ENCODE measurements around the gene PDP2. TPM values are rescaled to one million over a fixed set of nuclear protein-coding genes. Genes with fewer than 3 reads are reported as not detected.

Gene PDP2
- total and polyA plus RNA-seq, 2 of the 4 experiments (the other 2 are of a cell fraction) = 5.3 to 16.8 TPM

GRCh38 chr16:66862023-66862520, 18.2 kb upstream of the PDP2 start:
- 100% methylated on average over 3 of the region's 8 CpGs; no CpG with 5 or more reads in 1 of the 2 experiments for WGBS, 2 experiments (ENCODE audit: extremely low coverage in 2 of 2, insufficient read length in 1 of 2)
- no peak overlapping the region for H3K9ac ChIP-seq (ENCODE audit: low read depth, low read length)
- H2AK9ac ChIP-seq (replicated peaks; ENCODE audit: low read depth, low read length, poor library complexity) = no peak overlapping the region
- H3K27ac ChIP-seq (ENCODE audit: insufficient read depth, low read length) = no peak overlapping the region
- H2AFZ ChIP-seq (replicated peaks; ENCODE audit: low read length, poor library complexity) = no peak overlapping the region
- H3K56ac ChIP-seq (ENCODE audit: extremely low read depth, insufficient read depth, low read length) = no peak overlapping the region
- dilution Hi-C loops (cut with HindIII; ENCODE audit: low sequenced_read_pairs, unreplicated experiment) = no loop called here
- no peak overlapping the region for H2BK5ac ChIP-seq (ENCODE audit: low read depth, low read length, poor library complexity, severe bottlenecking)
- H3K79me1 ChIP-seq (ENCODE audit: low read depth in 1 of 2, low read length in 2 of 2) = no peaks in the 10 kb centered on the region
- no peak overlapping the region for H4K5ac ChIP-seq (ENCODE audit: low read depth, low read length)
- peaks cover 4% of the 10 kb centered on the region; the same call in 1 of the 2 replicates for H4K20me1 ChIP-seq (ENCODE audit: insufficient read depth, low read length)
- H3K14ac ChIP-seq (replicated peaks; ENCODE audit: low read depth, low read length) = no peak overlapping the region
- no peak overlapping the region for H3K4me2 ChIP-seq (ENCODE audit: low read depth, low read length)
- no peak overlapping the region for H3K23ac ChIP-seq (ENCODE audit: low read depth, low read length)
- ChIA-PET CTCF (interaction anchor here (0.7 to 1.3 kb wide), 2 partner anchors 9 to 32 kb away, joined by 3 to 4 read pairs; partner anchors contain the start of gene NAE1), POLR2A (ENCODE audit: unreplicated experiment) (interaction anchor here (0.7 kb wide), 1 partner anchor 11 kb away, joined by 3 read pairs; no protein-coding TSS in a partner anchor)
- H2BK20ac ChIP-seq (ENCODE audit: low read depth, low read length) = no peak overlapping the region
- no peak overlapping the region for H2BK120ac ChIP-seq (ENCODE audit: low read depth, low read length)
- no peak overlapping the region for H2BK15ac ChIP-seq (ENCODE audit: low read depth, low read length)
- H3K4me1 ChIP-seq (ENCODE audit: control insufficient read depth, insufficient read depth, low read length) = no peaks in the 10 kb centered on the region
- no peaks in the 10 kb centered on the region for H3K9me1 ChIP-seq (ENCODE audit: insufficient read depth, low read length)
- H4K91ac ChIP-seq (ENCODE audit: insufficient read depth, low read depth, low read length) = no peak overlapping the region
- intact Hi-C loops (cut with micrococcal nuclease) = no loop called here
- H3K4me3 ChIP-seq (ENCODE audit: insufficient read depth, low read depth, low read length) = no peak overlapping the region
- no TSS peak for BruUV-seq (replicated peaks)
- H3K27me3 ChIP-seq (ENCODE audit: control insufficient read depth, insufficient read depth, low read length) = no peaks in the 10 kb centered on the region; the same call in 1 of the 2 replicates
- TF ChIP-seq MXI1 (IDR thresholded peaks at IDR 0.05; ENCODE audit: borderline replicate concordance, low read depth, low read length) = no peak
- no peak for TF ChIP-seq BHLHE40 (IDR thresholded peaks at IDR 0.05; ENCODE audit: low read depth, low read length)
- TF ChIP-seq, protein P1, sequence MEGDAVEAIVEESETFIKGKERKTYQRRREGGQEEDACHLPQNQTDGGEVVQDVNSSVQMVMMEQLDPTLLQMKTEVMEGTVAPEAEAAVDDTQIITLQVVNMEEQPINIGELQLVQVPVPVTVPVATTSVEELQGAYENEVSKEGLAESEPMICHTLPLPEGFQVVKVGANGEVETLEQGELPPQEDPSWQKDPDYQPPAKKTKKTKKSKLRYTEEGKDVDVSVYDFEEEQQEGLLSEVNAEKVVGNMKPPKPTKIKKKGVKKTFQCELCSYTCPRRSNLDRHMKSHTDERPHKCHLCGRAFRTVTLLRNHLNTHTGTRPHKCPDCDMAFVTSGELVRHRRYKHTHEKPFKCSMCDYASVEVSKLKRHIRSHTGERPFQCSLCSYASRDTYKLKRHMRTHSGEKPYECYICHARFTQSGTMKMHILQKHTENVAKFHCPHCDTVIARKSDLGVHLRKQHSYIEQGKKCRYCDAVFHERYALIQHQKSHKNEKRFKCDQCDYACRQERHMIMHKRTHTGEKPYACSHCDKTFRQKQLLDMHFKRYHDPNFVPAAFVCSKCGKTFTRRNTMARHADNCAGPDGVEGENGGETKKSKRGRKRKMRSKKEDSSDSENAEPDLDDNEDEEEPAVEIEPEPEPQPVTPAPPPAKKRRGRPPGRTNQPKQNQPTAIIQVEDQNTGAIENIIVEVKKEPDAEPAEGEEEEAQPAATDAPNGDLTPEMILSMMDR (conservative IDR thresholded peaks at IDR 0.05; ENCODE audit: low read depth, low read length) = no peak
- no peak for TF ChIP-seq NFE2L2 (IDR thresholded peaks at IDR 0.05; ENCODE audit: low read depth, low read length)
- TF ChIP-seq FOS (IDR thresholded peaks at IDR 0.05; ENCODE audit: low read depth, low read length) = no peak
- TF ChIP-seq RAD21 (IDR thresholded peaks at IDR 0.05; ENCODE audit: low read length) = no peak
- no peak for TF ChIP-seq CHD1 (IDR thresholded peaks at IDR 0.05; ENCODE audit: low read depth, low read length)
- TF ChIP-seq RCOR1 (IDR thresholded peaks at IDR 0.05; ENCODE audit: insufficient replicate concordance, low read length) = no peak
- no peak for TF ChIP-seq CEBPB (IDR thresholded peaks at IDR 0.05; ENCODE audit: low read depth, low read length)
- no peak for TF ChIP-seq SMC3 (IDR thresholded peaks at IDR 0.05; ENCODE audit: low read depth, low read length)
- no peak for TF ChIP-seq ELK1 (IDR thresholded peaks at IDR 0.05; ENCODE audit: borderline replicate concordance, low read depth, low read length)
- TF ChIP-seq RFX5 (IDR thresholded peaks at IDR 0.05; ENCODE audit: low read depth, low read length) = no peak
- TF ChIP-seq MAFK (IDR thresholded peaks at IDR 0.05; ENCODE audit: low read depth, low read length) = no peak
- no peaks in the 10 kb centered on the region for H3K9me3 ChIP-seq (ENCODE audit: control insufficient read depth, insufficient read depth, low read length)
- H3K18ac ChIP-seq (ENCODE audit: low read depth, low read length) = no peak overlapping the region
- no peak for DNase-seq
- in situ Hi-C loops (cut with MboI; ENCODE audit: low sequenced_read_pairs) = loop anchor here (10.0 kb wide), 1 partner anchor 457 kb away; no protein-coding TSS in a partner anchor
- no peak for ATAC-seq (ENCODE audit: low read depth)
- H3K36me3 ChIP-seq (ENCODE audit: control insufficient read depth, insufficient read depth, low read length) = no peaks in the 10 kb centered on the region
- H3K4ac ChIP-seq (ENCODE audit: low read depth, low read length) = no peak overlapping the region
- no peak overlapping the region for H4K8ac ChIP-seq (ENCODE audit: low read depth in 2 of 2, low read length in 2 of 2)
- no peak overlapping the region for H2AK5ac ChIP-seq (ENCODE audit: low read depth, low read length)
